ENCODE measurements around the gene TIMM13. TPM values are rescaled to one million over a fixed set of nuclear protein-coding genes. Genes with fewer than 3 reads are reported as not detected.
"Not testable (repeated sequence)": the region's sequence is repeated elsewhere in the genome, so short reads cannot be mapped to it uniquely, and the experiment has no call there.

The TIMM13 gene
- total RNA-seq, 1 experiment from 2014 or later = 48.3 TPM

DNA sequence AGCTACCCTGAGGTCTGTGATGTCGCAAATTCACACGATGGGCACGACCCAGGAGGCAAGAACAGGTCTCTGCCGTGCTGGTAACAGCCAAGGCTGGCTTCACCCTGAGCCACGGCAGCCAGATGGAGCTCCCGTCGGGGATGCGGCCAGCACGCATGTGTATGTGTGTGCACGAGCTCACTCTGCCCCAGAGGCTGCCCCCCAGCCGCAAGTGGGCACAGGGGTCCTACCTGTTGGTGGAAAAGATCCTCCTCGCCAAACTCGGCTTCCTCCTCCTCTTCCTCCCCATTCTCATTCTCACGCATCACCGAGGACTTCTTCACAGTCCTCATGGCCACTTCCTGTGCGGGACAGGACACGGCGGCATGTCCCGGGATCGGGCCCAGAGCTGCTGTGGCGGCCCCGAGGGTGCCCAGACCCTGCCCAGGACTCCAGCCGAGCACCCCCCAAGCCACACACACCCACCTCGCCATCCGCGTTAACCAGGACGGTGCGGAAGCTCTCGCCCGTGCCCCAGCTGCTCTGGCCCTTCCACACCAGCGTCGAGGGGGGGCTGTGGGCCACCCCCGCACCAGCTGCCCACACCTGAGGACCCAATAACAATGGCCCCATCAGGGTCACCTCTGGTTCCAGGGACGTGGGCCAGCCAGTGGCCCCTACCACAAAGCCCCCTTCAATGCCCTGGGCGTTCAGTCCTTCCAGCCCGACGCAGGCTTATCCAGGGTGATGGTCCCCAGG is 4.1 kb upstream of the TIMM13 start:
- DNase-seq (ENCODE audit: low read depth) = no peak

DNA sequence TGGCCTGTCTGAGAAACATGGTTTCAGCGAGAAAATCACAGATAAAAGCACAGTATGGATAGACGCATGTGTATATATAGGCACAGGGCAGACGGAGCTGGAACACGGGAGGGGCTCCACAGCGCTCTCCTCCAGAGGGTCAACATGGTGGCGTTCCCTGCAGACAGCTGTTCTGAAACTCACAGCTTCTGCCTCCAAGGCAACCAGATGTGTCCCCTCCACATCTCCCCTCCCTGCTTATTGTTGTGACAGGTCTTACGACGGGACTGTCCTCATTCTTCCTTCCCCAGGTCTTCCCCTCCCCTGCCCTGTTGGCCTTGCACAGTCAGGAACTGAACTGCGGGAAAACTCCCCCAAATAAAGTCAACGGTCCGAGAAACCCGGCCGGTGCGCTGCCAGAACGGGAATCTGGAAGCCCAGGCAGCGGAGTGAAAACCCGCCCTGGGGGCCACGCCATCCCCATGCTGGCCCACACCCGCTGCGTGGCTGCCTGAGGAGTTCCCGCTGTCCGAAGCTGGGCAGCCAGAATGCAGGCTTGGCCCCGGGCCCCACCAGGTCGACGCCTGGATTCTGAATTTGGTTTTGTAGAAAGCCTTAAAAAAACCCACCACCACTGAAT is 2.6 kb upstream of the TIMM13 start:
- no peak for DNase-seq (ENCODE audit: low read depth)

GRCh38 chr19:2428756-2429711 is 1.6 kb upstream of the TIMM13 start:
- no peak for DNase-seq (ENCODE audit: low read depth)

DNA sequence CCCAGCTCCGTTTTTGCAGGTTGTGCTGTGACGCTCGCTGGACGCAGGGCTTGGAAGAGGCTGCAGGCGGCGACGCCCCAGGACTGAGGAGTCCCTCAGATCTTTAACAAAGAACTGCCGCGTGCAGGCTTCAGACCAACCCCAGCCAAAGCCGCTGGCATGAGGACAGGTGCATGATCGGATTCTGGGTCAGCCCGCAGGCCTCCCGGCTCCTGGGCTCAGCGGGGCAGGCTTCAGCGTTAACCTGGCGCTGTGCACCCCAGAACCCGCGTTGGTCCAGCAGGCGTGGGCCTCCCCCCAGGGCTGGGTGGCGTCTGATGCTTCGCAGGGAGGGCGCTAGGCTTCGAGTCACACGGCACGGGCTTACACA is 920 bp upstream of the TIMM13 start:
- peak; percentile 24 for DNase-seq (ENCODE audit: low read depth)

DNA sequence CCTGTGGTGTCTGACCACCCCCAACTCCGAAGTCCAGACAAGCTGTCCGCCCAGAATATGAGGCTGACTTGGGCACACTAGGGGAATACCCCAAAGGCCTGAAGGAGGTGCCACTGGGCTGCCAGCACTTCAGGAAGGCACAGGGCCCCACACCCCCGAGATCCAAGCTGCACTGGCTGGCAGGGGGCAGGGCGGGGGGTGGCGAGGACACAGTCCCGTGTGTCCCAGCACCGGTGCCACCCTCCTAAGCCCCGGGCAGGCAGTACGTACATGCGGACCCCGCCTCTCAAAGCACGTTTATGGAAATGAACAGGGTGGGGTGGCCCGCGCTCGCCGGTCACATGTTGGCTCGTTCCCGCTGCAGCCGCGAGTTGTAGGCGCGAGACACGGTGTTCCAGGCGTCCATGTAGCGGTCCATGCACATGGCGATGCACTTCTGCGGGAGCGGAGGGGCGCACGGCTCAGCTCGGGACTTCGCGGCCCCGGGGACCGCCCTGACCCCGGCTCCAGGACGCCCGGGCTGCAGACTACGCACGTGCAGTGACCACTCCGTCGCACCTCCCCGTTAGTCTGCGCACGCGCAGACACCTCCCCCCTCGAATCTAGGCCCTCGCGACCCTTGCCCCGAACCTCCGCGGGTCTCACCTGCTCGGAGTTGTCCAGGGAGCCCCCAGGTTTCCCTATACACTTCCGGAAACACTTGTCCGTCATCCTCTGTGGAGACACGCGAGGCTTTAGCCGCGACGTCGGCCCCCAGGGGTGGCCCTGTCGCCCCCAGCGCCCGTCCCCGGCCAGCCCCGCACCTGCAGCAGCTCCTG is 566 bp downstream of the TIMM13 start:
- DNase-seq (ENCODE audit: low read depth) = peak; percentile 24

GRCh38 chr19:2425622-2426581 is 1.5 kb downstream of the TIMM13 start:
- DNase-seq (ENCODE audit: low read depth) = no peak

DNA sequence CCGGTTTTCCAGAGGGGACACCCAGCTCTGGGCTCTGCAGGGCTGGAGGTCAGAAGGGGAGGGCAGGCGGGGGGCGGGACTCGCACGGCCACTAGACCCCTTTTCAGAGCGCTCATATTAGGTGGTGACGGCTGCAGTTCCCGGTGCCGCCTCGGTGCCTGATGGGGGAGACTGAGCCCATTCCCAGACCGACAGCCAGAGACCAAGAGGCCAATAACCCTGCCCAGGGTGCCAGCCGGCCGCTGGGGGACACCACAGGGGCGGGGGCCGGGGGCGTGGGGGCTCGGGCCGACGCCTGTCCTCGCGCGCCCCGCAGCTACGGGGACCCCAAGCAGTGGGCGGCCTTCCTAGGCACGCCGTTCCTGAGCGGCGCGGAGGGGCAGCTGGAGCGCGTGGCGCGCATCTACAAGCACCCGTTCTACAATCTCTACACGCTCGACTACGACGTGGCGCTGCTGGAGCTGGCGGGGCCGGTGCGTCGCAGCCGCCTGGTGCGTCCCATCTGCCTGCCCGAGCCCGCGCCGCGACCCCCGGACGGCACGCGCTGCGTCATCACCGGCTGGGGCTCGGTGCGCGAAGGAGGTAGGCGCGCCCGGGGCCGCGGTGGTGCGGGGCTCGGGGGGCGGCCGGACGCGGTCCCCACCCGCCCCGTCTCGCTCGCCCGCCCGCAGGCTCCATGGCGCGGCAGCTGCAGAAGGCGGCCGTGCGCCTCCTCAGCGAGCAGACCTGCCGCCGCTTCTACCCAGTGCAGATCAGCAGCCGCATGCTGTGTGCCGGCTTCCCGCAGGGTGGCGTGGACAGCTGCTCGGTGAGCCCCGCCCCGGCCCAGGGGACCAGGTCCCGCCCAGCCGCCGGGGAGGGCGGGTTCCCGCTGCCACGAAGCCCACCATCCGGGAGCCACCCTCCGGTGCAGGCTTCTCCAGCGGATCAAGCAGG is 2.4 kb downstream of the TIMM13 start:
- no peak for DNase-seq (ENCODE audit: low read depth)

DNA sequence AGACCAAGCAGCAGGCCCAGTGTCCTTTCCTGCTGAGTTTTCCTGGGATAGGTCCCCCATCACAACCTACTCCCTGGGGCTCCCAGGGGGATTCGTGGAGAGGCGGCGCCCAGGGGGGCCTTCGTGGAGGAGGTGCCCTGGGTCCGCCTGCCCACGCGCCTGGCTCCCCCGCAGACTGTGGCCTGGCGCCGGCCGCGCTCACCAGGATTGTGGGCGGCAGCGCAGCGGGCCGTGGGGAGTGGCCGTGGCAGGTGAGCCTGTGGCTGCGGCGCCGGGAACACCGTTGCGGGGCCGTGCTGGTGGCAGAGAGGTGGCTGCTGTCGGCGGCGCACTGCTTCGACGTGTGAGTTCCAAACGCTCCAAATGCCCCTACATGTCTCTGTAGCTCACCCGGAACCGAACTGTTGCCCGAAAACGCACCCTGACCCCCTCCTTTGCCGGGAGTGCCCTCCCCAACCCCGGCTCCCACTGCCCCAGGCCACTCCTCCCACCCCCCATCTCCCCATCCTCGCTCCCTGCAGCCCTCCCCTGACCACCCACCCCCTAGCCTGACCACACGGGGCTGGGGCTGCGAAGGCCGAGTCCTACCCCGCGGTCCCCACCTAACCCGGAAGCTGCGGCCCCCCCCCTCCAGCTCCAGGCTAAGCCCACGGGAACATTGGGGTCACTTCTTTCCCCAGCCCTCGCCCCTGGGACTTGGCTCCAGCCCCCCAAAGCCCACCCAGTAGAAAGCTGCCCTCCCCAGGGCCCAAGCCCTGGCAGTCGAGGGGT is 3.3 kb downstream of the TIMM13 start:
- no peak for DNase-seq (ENCODE audit: low read depth)

DNA sequence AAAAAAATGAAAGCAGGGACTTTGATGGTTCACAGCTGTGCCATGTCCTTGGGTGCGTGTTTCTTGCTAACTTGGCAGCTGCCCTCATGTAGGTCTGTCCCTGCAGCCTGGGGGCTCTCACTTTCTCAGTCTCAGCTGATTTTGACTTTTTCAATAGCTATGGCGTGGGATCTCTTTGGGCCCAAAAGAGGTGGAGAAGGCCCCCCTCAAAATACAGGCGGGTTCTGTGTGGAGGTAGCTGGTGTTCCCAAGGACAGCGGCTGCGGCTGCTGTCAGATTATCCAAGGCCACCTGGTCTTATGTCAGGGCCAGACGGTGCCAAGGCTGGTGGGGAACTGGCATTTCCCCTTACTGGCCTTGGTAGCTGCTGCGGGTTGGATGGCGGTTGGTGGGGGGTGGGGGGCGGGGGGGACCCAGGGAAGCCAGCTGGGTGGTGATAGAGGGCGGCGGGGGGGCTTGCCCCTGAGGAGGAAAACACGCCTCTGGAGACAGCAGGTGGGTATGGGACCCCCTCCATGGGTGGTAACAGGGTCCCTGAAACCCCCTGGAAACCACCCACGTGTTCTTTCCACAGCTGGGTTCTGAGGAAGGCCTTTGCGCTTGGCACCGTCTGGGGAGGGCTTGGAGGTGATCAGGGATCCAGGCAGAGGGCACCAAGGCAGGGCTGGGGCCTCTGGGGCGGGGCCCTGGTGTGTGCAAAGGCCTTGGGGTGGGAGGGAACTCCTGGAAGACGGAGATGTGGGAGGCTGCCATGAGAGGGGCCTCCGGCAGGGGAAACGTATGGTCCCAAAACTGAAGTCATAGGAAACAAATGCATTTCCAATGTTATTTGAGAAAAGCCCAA is 4.1 kb downstream of the TIMM13 start:
- no peak for DNase-seq (ENCODE audit: low read depth)

DNA sequence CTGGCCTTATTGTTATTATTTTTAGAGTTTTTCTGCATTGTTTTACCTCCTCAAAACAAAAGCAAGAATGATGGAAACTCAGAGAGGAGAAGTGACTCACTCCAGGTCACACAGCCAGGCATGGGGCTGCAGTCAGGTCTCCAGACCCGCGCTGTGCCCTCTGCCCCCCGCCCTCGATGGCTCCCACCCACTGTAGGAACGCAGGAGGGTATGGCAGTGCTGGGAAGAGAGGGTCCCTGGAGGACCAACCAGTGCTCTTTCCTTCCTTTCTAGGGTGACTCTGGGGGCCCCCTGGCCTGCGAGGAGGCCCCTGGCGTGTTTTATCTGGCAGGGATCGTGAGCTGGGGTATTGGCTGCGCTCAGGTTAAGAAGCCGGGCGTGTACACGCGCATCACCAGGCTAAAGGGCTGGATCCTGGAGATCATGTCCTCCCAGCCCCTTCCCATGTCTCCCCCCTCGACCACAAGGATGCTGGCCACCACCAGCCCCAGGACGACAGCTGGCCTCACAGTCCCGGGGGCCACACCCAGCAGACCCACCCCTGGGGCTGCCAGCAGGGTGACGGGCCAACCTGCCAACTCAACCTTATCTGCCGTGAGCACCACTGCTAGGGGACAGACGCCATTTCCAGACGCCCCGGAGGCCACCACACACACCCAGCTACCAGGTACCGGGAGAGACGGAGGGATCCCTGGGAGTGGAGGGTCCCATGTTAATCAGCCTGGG is 5.6 kb downstream of the TIMM13 start:
- DNase-seq (ENCODE audit: low read depth) = no peak

- no peak for DNase-seq (ENCODE audit: low read depth)
Measured at GRCh38 chr19:2420490-2420889, 6.9 kb downstream of the TIMM13 start.

DNA sequence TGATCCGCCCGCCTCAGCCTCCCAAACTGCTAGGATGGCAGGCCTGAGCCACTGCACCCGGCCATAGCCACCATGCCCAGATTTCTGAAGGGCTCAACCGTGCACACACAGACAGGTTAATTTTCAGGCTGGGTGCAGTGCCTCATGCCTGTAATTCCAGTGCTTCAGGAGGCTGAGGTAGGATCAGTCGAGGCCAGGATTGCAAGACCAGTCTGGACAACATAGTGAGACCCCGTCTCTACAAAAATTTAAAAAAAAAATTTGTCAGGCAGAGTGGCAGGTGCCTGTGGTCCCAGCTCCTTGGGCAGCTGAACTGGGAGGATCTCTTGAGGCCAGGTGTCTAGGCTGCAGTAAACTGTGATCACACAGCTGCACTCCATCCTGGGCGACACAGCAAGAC is 7.6 kb downstream of the TIMM13 start:
- no peak for DNase-seq (ENCODE audit: low read depth)

DNA sequence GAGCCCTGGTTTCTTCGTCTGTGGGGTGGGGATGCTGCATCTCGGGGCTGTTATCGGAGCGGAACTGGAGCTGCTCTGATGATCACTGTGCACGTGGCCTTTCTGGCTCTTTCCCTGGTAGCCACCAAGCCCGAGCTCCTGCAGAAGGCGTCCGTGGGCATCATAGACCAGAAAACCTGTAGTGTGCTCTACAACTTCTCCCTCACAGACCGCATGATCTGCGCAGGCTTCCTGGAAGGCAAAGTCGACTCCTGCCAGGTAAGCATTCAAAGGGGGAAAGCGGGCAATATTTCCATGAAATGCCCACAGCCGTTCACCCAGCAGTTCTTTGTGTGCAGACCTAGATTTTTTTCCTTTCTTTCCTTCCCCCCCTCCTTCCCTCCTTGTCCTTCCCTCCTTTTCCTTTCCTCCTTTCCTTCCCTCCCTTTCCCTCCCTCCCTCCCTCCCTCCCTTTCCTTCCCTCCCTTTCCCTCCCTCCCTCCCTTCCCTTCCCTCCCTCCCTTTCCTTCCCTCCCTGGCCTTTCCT is 9.4 kb downstream of the TIMM13 start:
- DNase-seq (ENCODE audit: low read depth) = no peak

GRCh38 chr19:2417436-2417835 is 9.9 kb downstream of the TIMM13 start:
- not testable (repeated sequence) for DNase-seq (ENCODE audit: low read depth)

GRCh38 chr19:2416321-2417097 is 10.9 kb downstream of the TIMM13 start:
- no peak for DNase-seq (ENCODE audit: low read depth)

DNA sequence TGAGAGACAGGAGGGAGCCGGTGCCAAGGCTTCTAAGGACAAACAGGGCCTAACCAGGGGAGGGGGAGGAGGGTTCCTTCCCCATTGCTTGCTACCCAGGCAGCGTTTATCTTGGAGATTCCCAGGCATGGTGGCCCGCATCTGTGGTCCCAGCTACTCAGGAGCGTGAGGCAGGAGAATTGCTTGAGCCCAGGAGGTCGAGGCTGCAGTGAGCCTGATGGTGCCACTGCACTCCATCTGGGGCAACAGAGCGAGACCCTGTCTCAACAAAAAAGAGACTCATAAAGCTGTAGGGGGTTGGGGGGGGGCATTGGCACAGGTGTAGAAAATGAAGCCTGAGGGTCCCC is 11.4 kb downstream of the TIMM13 start:
- DNase-seq (ENCODE audit: low read depth) = no peak

Data from M059J (cell line).